ENCODE results near the gene TEN1.

The TEN1 gene

GRCh38 chr17:76026714-76027158 lies 47.7 kb downstream of the TEN1 start:
- no peak for DNase-seq (ENCODE audit: low read depth in 1 of 2, low spot score in 1 of 2)
- Histone ChIP-seq H3K4me3 (replicated peaks; ENCODE audit: insufficient read depth, low read length) (no peak overlapping the region), H3K27me3 (ENCODE audit: insufficient read depth, poor library complexity, severe bottlenecking) (no peaks in the 10 kb centered on the region), H3K27ac (replicated peaks) (no peak overlapping the region)
- TF ChIP-seq SPI1 (IDR thresholded peaks at IDR 0.05; ENCODE audit: borderline replicate concordance, low read depth): no peak
- no peak for TF ChIP-seq GABPA (IDR thresholded peaks at IDR 0.05; ENCODE audit: low read depth)
- TF ChIP-seq POLR2AphosphoS5 (IDR thresholded peaks at IDR 0.05; ENCODE audit: low read depth): no peak
- TF ChIP-seq CTCF (IDR thresholded peaks at IDR 0.05; ENCODE audit: insufficient read depth, low read length): no peak
- TF ChIP-seq REST (IDR thresholded peaks at IDR 0.05; ENCODE audit: insufficient replicate concordance, low read depth): no peak

- TF ChIP-seq REST (IDR thresholded peaks at IDR 0.05; ENCODE audit: insufficient replicate concordance, low read depth) (no peak), CTCF (IDR thresholded peaks at IDR 0.05; ENCODE audit: insufficient read depth, low read length) (no peak), SPI1 (IDR thresholded peaks at IDR 0.05; ENCODE audit: borderline replicate concordance, low read depth) (no peak), POLR2AphosphoS5 (IDR thresholded peaks at IDR 0.05; ENCODE audit: low read depth) (no peak), GABPA (IDR thresholded peaks at IDR 0.05; ENCODE audit: low read depth) (no peak)
- no peak for DNase-seq (ENCODE audit: low read depth in 1 of 2, low spot score in 1 of 2)
- no peak within 1 kb of the TSS for H3K4me3 ChIP-seq (replicated peaks; ENCODE audit: insufficient read depth, low read length)
- H3K27ac ChIP-seq (replicated peaks): no peak within 1 kb of the TSS
- H3K27me3 ChIP-seq (ENCODE audit: insufficient read depth, poor library complexity, severe bottlenecking): no peaks in the 10 kb centered on the region
Observed at GRCh38 chr17:76027159-76027839, 48.3 kb downstream of the TEN1 start, which contains the start of gene EVPL. Gene EVPL (minus strand): TSS chr17:76027306. CDS start chr17:76027198, 108 bp downstream.

- H3K27me3 ChIP-seq (ENCODE audit: insufficient read depth, poor library complexity, severe bottlenecking): no peaks in the 10 kb centered on the region
- TF ChIP-seq SPI1 (IDR thresholded peaks at IDR 0.05; ENCODE audit: borderline replicate concordance, low read depth): no peak
- TF ChIP-seq GABPA (IDR thresholded peaks at IDR 0.05; ENCODE audit: low read depth): no peak
- no peak for TF ChIP-seq REST (IDR thresholded peaks at IDR 0.05; ENCODE audit: insufficient replicate concordance, low read depth)
- TF ChIP-seq POLR2AphosphoS5 (IDR thresholded peaks at IDR 0.05; ENCODE audit: low read depth): no peak
- TF ChIP-seq CTCF (IDR thresholded peaks at IDR 0.05; ENCODE audit: insufficient read depth, low read length): no peak
- DNase-seq (ENCODE audit: low read depth in 1 of 2, low spot score in 1 of 2): no peak
- H3K4me3 ChIP-seq (replicated peaks; ENCODE audit: insufficient read depth, low read length): no peak overlapping the region
- H3K27ac ChIP-seq (replicated peaks): no peak overlapping the region
Observed at GRCh38 chr17:76032073-76032779, 53.2 kb downstream of the TEN1 start.
